ENCODE data around the gene PPCDC. TPM values are rescaled to one million over a fixed set of nuclear protein-coding genes. Genes with fewer than 3 reads are reported as not detected.

PPCDC gene
- total and polyA plus RNA-seq, 10 of the 15 experiments (the other 5 are each of a cell fraction or from before 2014, with no cell fraction given) = 32.5 to 135 (median 55.0) TPM

GRCh38 chr15:75063338-75063737, 39.9 kb downstream of the PPCDC start:
- no peak overlapping the region for H3K4me3 ChIP-seq
- SMC1A ChIA-PET (ENCODE audit: uncharacterized antibody, unreplicated experiment) = no interaction called here
- WGBS (ENCODE audit: insufficient coverage, insufficient replicate concordance, low lambda C conversion rate, missing lambda C conversion rate) = 95% methylated on average over 4 of the region's 4 CpGs
- intact Hi-C loops (cut with micrococcal nuclease; ENCODE audit: unreplicated experiment) (no loop called here), in situ Hi-C loops (cut with MboI) (no loop called here)
- H3K79me2 ChIP-seq (ENCODE audit: control insufficient read depth, insufficient read depth, low read length) = no peaks in the 10 kb centered on the region
- POLR2A ChIA-PET = interaction anchor here (0.6 to 1.0 kb wide), 2 partner anchors 20 to 24 kb away, joined by 3 to 4 read pairs; no protein-coding TSS in a partner anchor
- ATAC-seq (no peak), FAIRE-seq (no peak), DNase-seq (ENCODE audit: low read depth, low spot score) (no peak)
- no peaks in the 10 kb centered on the region; a peak in 1 of 4 replicates for H3K36me3 ChIP-seq (ENCODE audit: control insufficient read depth in 2 of 2, insufficient read depth in 2 of 2, low read length in 1 of 2)
- no peaks in the 10 kb centered on the region for H3K27me3 ChIP-seq (replicated peaks in 1 of 2; ENCODE audit: control insufficient read depth in 2 of 2, insufficient read depth in 2 of 2, low read length in 1 of 2)
- H2AFZ ChIP-seq (ENCODE audit: control insufficient read depth, low read depth, low read length) = no peak overlapping the region
- no peak overlapping the region for H3K9ac ChIP-seq (ENCODE audit: control insufficient read depth, insufficient read depth, low read length)
- RAD21 ChIA-PET (ENCODE audit: unreplicated experiment) = no interaction called here
- CTCF ChIA-PET = interaction anchor here (0.9 to 1.0 kb wide), 2 partner anchors 21 to 140 kb away, joined by 3 to 4 read pairs; no protein-coding TSS in a partner anchor
- H4K20me1 ChIP-seq (ENCODE audit: control insufficient read depth, insufficient read depth) = no peaks in the 10 kb centered on the region
- H3K9me3 ChIP-seq (replicated peaks; ENCODE audit: control insufficient read depth, insufficient read depth, low read length) = no peaks in the 10 kb centered on the region; the same call in 2 of the 3 replicates
- no peak overlapping the region for H3K27ac ChIP-seq (ENCODE audit: control insufficient read depth, insufficient read depth)
- no peak overlapping the region for H3K4me2 ChIP-seq (ENCODE audit: control insufficient read depth, insufficient read depth)
- peaks cover 55% of the 10 kb centered on the region for H3K4me1 ChIP-seq (ENCODE audit: control insufficient read depth, insufficient read depth, low read length)
- BruUV-seq (replicated peaks) = no TSS peak
- no peak for TF ChIP-seq ZBTB33 (IDR thresholded peaks at IDR 0.05)
- no peak for TF ChIP-seq YY1 (IDR thresholded peaks at IDR 0.05; ENCODE audit: low read depth, low read length)
- no peak for TF ChIP-seq NR2C1 (IDR thresholded peaks at IDR 0.05)
- no peak for TF ChIP-seq HDAC2 (IDR thresholded peaks at IDR 0.05)
- TF ChIP-seq MEF2B (IDR thresholded peaks at IDR 0.05; ENCODE audit: partially characterized antibody, poor library complexity, severe bottlenecking) = no peak
- no peak for TF ChIP-seq RUNX3 (IDR thresholded peaks at IDR 0.05; ENCODE audit: low read length)
- TF ChIP-seq CEBPZ (IDR thresholded peaks at IDR 0.05; ENCODE audit: low read depth, low read length) = no peak
- no peak for TF ChIP-seq JUNB (IDR thresholded peaks at IDR 0.05)
- TF ChIP-seq ZNF622 (IDR thresholded peaks at IDR 0.05) = no peak
- no peak for TF ChIP-seq CREM (IDR thresholded peaks at IDR 0.05; ENCODE audit: low read depth)
- no peak for TF ChIP-seq NRF1 (conservative IDR thresholded peaks at IDR 0.05; ENCODE audit: low read depth, low read length)
- TF ChIP-seq ZNF592 (IDR thresholded peaks at IDR 0.05) = no peak
- TF ChIP-seq YBX1 (IDR thresholded peaks at IDR 0.05) = no peak

Measured in GM12878 (cell line).